ENCODE data around the gene DPH6. TPM values are rescaled to one million over a fixed set of nuclear protein-coding genes. Genes with fewer than 3 reads are reported as not detected.

DPH6 gene
- total and polyA plus RNA-seq, 7 donors: 3.6 to 13.2 (median 9.6) TPM

GRCh38 chr15:35557012-35557411 is 11.0 kb upstream of the DPH6 start:
- H3K4me3 ChIP-seq: no peak overlapping the region
- DNase-seq: no peak
- no peaks in the 10 kb centered on the region for H3K27me3 ChIP-seq
- H3K9me3 ChIP-seq: no peaks in the 10 kb centered on the region
- intact Hi-C loops (cut with DNase I): no loop called here
- 93 to 94% methylated on average over 4 of the region's 4 CpGs for WGBS, 2 donors
- no peak overlapping the region for H3K27ac ChIP-seq
- TF ChIP-seq POLR2AphosphoS5 (IDR thresholded peaks at IDR 0.05) (no peak), CTCF (IDR thresholded peaks at IDR 0.05) (no peak), EP300 (IDR thresholded peaks at IDR 0.05) (no peak), POLR2A (IDR thresholded peaks at IDR 0.05) (no peak)
- H3K4me1 ChIP-seq: no peaks in the 10 kb centered on the region
- H3K36me3 ChIP-seq: no peaks in the 10 kb centered on the region

GRCh38 chr15:35555244-35555643 is 9.3 kb upstream of the DPH6 start:
- no peaks in the 10 kb centered on the region for H3K9me3 ChIP-seq
- H3K27me3 ChIP-seq: no peaks in the 10 kb centered on the region
- WGBS, 2 donors: 84 to 91% methylated on average over 1 of the region's 1 CpG
- H3K4me1 ChIP-seq: no peaks in the 10 kb centered on the region
- intact Hi-C loops (cut with DNase I): no loop called here
- H3K36me3 ChIP-seq: no peaks in the 10 kb centered on the region
- no peak for DNase-seq
- TF ChIP-seq EP300 (IDR thresholded peaks at IDR 0.05): no peak
- no peak for TF ChIP-seq POLR2A (IDR thresholded peaks at IDR 0.05)
- no peak for TF ChIP-seq POLR2AphosphoS5 (IDR thresholded peaks at IDR 0.05)
- no peak for TF ChIP-seq CTCF (IDR thresholded peaks at IDR 0.05)
- no peak overlapping the region for H3K4me3 ChIP-seq
- no peak overlapping the region for H3K27ac ChIP-seq

GRCh38 chr15:35550957-35551356 is 5.0 kb upstream of the DPH6 start:
- no peak overlapping the region for H3K4me3 ChIP-seq
- DNase-seq: no peak
- WGBS, 2 donors: 64 to 87% methylated on average over 5 of the region's 5 CpGs
- no peaks in the 10 kb centered on the region for H3K27me3 ChIP-seq
- no peak overlapping the region for H3K27ac ChIP-seq
- H3K9me3 ChIP-seq: no peaks in the 10 kb centered on the region
- intact Hi-C loops (cut with DNase I): no loop called here
- no peaks in the 10 kb centered on the region for H3K36me3 ChIP-seq
- peaks cover 0 to 8% (median 6%) of the 10 kb centered on the region in 4 donors for H3K4me1 ChIP-seq
- TF ChIP-seq CTCF (IDR thresholded peaks at IDR 0.05): no peak
- TF ChIP-seq POLR2A (IDR thresholded peaks at IDR 0.05): no peak
- TF ChIP-seq POLR2AphosphoS5 (IDR thresholded peaks at IDR 0.05): no peak
- no peak for TF ChIP-seq EP300 (IDR thresholded peaks at IDR 0.05)

GRCh38 chr15:35549567-35549966 is 3.6 kb upstream of the DPH6 start:
- intact Hi-C loops (cut with DNase I): loop anchor here (5.0 to 10.0 kb wide), 5 partner anchors 245 to 1585 kb away; partner anchors contain the start of genes LPCAT4, SLC12A6 and ZNF770
- H3K27ac ChIP-seq: no peak overlapping the region
- H3K4me1 ChIP-seq: peaks cover 0 to 16% (median 12%) of the 10 kb centered on the region in 4 donors
- 95% methylated on average over 4 of the region's 4 CpGs for WGBS, 2 donors
- H3K9me3 ChIP-seq: no peaks in the 10 kb centered on the region
- DNase-seq: no peak
- H3K4me3 ChIP-seq: no peak overlapping the region
- no peak for TF ChIP-seq POLR2A (IDR thresholded peaks at IDR 0.05)
- no peak for TF ChIP-seq CTCF (IDR thresholded peaks at IDR 0.05)
- TF ChIP-seq EP300 (IDR thresholded peaks at IDR 0.05): no peak
- no peak for TF ChIP-seq POLR2AphosphoS5 (IDR thresholded peaks at IDR 0.05)
- H3K36me3 ChIP-seq: no peaks in the 10 kb centered on the region
- H3K27me3 ChIP-seq: no peaks in the 10 kb centered on the region

GRCh38 chr15:35548435-35548834 is 2.5 kb upstream of the DPH6 start:
- Histone ChIP-seq H3K4me1 (peaks cover 0 to 17% (median 15%) of the 10 kb centered on the region in 4 donors), H3K27ac (no peak overlapping the region), H3K4me3 (no peak overlapping the region), H3K27me3 (no peaks in the 10 kb centered on the region), H3K9me3 (no peaks in the 10 kb centered on the region), H3K36me3 (no peaks in the 10 kb centered on the region)
- 97 to 99% methylated on average over 2 of the region's 2 CpGs for WGBS, 2 donors
- TF ChIP-seq EP300 (IDR thresholded peaks at IDR 0.05) (no peak), POLR2AphosphoS5 (IDR thresholded peaks at IDR 0.05) (no peak), CTCF (IDR thresholded peaks at IDR 0.05) (no peak)
- intact Hi-C loops (cut with DNase I): loop anchor here (5.0 to 10.0 kb wide), 5 partner anchors 244 to 1586 kb away; partner anchors contain the start of genes LPCAT4, SLC12A6 and ZNF770
- no peak for DNase-seq
